GM13977 (cell line): ENCODE measurements around the gene ACOT11.

Experiments used
- DNase-seq: peaks from one replicate; pipeline ENCODE4 v3.0.0; 2012; ENCODE audit warnings: low spot score
- in situ Hi-C: fragments of 300-500 bp; cut with MboI; formaldehyde crosslinking; loops from one replicate; pipeline ENCODE4 v1.12.0; 2022; ENCODE audit warnings: low sequenced_read_pairs, low pct_unique_long_range_greater_than_20kb, mixed read lengths, inconsistent platforms; ENCODE audit not compliant: unreplicated experiment
- TF ChIP-seq, protein P1 (sequence below): IDR thresholded peaks from 2 replicates; pipeline ENCODE4 v1.5.1; 2012; ENCODE audit warnings: mild to moderate bottlenecking, control low read depth; ENCODE audit not compliant: insufficient read depth; ENCODE audit errors: extremely low read depth, missing control alignments

Gene ACOT11

DNA sequence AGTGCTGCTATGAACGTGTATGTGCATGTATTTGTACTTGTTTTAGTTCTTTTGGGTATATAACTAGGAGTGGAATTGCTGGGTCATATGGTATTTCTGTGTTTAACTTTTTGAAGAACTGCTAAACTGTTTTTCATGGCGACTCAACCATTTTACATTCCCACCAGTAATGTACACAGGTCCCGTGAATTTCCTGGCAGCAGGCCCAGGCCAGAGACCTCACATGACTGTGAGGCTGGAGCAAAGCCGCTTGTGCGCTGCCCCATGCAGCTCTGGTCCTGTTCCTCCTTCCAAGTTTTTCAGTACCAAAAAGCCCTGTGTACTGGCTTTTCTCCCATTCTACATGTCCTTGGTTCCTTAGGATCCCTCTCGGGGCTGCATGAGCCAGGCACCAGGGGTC, 29.6 kb downstream of the ACOT11 start:
- DNase-seq, result no peak
- TF ChIP-seq, protein P1, sequence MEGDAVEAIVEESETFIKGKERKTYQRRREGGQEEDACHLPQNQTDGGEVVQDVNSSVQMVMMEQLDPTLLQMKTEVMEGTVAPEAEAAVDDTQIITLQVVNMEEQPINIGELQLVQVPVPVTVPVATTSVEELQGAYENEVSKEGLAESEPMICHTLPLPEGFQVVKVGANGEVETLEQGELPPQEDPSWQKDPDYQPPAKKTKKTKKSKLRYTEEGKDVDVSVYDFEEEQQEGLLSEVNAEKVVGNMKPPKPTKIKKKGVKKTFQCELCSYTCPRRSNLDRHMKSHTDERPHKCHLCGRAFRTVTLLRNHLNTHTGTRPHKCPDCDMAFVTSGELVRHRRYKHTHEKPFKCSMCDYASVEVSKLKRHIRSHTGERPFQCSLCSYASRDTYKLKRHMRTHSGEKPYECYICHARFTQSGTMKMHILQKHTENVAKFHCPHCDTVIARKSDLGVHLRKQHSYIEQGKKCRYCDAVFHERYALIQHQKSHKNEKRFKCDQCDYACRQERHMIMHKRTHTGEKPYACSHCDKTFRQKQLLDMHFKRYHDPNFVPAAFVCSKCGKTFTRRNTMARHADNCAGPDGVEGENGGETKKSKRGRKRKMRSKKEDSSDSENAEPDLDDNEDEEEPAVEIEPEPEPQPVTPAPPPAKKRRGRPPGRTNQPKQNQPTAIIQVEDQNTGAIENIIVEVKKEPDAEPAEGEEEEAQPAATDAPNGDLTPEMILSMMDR, result no peak
- in situ Hi-C loops, result no loop called here

DNA sequence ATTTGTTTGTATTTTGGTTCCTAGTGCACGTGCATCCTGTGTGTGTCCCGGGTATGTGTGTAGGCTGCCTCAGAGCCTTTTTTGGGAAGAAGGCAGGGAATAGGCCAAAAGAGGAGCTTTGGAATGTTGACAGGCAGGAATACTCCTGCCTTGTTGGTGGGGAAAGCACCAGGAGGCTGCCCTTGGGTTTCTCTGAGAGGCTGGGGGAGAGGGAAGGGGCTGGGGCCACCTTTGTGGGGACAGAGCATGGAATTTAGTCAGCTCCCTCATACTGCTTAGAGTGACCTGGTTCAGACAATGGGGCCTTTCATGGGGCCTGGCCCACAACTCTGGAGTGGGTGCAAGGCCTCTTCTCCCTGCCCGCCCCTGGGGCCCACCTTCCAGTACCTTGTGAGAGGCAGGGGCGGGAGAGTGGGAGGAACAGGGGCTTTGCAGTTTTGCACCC, 31.3 kb downstream of the ACOT11 start:
- TF ChIP-seq, protein P1, result no peak
- in situ Hi-C loops, result no loop called here
- DNase-seq, result no peak

DNA sequence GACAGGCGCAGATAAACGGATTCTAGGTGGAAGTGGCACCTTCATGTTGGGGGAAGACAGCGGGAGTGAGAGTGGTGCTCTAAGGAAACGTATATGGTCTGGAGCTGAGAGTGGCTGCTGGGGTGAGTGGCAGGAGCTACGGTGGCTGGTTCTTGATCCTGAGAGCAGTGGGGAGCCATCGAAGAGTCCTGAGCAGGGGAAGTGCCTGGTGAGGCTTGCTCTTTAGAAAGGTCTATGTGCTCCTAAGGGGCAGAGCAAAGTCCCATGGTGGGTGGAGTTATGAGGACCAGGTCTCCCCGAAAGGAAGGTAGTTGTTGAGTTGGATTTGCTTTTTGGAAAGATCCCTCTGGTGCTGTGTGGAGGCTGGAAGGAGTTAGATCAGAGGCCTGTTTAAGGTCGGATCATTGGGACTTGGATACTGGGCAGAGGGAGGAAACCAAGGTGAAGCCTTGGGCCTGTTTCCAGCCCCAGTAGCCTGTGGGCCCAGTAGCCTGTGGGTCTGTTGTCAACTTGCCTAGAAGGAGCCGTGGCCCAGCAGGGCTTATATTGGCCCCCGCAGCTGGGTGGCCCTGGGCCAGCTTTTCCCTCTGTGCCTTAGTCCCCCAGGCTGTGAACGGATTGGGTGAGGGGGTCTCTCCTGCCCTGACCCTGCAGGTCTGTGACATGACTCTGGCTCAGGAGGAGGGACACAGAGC, 33.0 kb downstream of the ACOT11 start:
- TF ChIP-seq, protein P1, result no peak
- in situ Hi-C loops, result no loop called here

DNA sequence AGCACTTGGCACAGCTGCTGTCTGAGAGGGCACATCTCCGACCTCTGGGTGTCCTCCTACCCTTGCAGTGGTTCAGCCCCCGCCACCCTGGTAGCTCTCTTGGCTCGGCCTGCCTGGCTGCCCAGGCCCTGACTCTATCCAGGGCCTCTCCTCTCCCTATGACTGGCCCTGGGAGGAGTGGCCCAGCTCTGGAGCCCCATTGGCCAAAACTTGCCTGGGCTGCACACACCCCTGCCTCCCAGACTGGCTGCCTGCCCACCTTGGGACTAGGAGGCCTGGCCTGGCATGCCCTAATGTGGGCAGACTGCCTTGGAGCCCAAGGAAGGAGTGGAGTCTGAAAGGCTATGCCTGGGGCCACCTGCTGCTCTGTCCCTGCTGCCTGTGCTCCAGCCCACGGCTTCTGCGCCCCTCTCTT, 33.6 kb downstream of the ACOT11 start:
- TF ChIP-seq, protein P1, result no peak
- DNase-seq, result no peak
- in situ Hi-C loops, result no loop called here

More for the DNA sequence above, 33.0 kb downstream of the ACOT11 start:
- no peak for DNase-seq

DNA sequence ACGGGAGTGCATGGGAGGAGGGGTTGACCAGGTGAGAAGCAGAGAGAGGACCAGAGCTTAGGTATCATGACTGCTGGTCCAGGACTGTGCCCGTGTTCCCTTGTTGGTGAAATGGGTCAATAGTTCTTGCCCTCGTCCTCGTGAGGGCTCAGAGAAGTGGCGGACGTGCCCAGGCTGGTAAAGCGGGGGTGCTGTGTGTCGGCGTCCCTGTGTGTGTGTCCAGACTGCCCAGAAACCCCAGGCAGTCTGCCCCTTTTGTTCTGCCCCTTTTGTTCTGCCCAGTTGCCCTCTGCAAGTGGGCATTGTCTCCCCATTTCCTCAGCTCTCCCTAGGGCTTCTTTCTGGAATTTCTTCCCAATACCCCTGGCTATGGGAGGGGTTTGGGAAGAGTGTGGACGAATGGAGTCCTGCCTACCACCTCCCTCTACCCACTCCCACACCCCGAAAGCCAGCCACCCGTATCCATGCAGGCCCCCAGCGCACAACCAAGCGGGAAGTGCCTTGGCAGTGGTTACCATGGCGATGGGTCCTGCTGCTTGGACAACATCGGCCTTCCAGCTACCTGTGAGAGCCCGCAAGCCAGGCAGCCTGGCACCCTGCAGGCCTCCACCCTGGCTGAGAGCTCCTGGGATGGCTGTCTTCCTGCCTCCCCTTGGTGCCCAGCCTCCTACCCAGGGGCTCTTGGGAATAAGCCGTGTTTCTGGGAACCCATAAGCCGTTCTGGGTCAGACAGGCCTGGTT, 34.7 kb downstream of the ACOT11 start:
- DNase-seq, result no peak
- in situ Hi-C loops, result no loop called here
- TF ChIP-seq, protein P1, result no peak

DNA sequence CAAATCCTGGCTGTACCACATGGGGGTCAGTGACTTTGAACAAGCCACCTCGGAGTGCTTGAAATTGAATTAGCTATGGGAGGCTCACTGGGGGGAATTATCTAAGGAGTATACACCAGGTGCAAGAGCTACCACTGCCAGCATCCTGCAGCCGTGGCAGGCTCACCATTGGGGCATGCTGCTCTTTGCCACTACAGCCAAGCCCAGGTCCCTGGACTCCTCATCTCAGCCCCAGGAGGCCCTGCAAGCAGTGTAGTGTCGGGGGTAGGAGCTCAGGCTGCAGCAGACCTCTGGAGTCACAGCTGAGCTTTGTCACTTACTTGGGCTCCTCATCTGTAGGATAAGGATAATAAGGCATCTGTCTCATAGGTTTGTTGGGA, 35.3 kb downstream of the ACOT11 start:
- TF ChIP-seq, protein P1, result no peak
- DNase-seq, result no peak

More for the DNA sequence above, 35.3 kb downstream of the ACOT11 start:
- in situ Hi-C loops, result no loop called here
